Trophoblast cell (in vitro differentiated cells and primary cell): ENCODE measurements around the gene KRTAP9-7.

Experiments
- DNase-seq, 2 donors: peaks; one replicate each; pipeline ENCODE4 v3.0.0-alpha.2; 2016
- H2AFZ ChIP-seq: 2 replicates; pipeline ENCODE4 v1.6.1; 2013; ENCODE audit warnings: low read length, moderate library complexity, mild to moderate bottlenecking; ENCODE audit not compliant: insufficient read depth, poor library complexity
- H2AK5ac ChIP-seq: 2 replicates; pipeline ENCODE4 v1.6.1; 2013; ENCODE audit warnings: mild to moderate bottlenecking, low read length
- H2BK120ac ChIP-seq: 2 replicates; pipeline ENCODE4 v1.6.1; 2013; ENCODE audit warnings: low read length, mild to moderate bottlenecking, moderate library complexity; ENCODE audit not compliant: insufficient read depth, poor library complexity
- H2BK12ac ChIP-seq: 2 replicates; pipeline ENCODE4 v1.6.1; 2013; ENCODE audit warnings: mild to moderate bottlenecking, low read length, moderate library complexity
- H2BK5ac ChIP-seq: 2 replicates; pipeline ENCODE4 v1.6.1; 2013; ENCODE audit warnings: low read length, low read depth, moderate library complexity, mild to moderate bottlenecking; ENCODE audit not compliant: poor library complexity
- H3K14ac ChIP-seq: 2 replicates; pipeline ENCODE4 v1.6.1; 2013; ENCODE audit warnings: mild to moderate bottlenecking, low read length
- H3K18ac ChIP-seq: 2 replicates; pipeline ENCODE4 v1.6.1; 2013; ENCODE audit warnings: mild to moderate bottlenecking, low read length
- H3K23ac ChIP-seq: 2 replicates; pipeline ENCODE4 v1.6.1; 2013; ENCODE audit warnings: low read length
- H3K27ac ChIP-seq: 2 replicates; pipeline ENCODE4 v1.5.1; 2013; ENCODE audit warnings: low read depth, mild to moderate bottlenecking, inconsistent platforms, low read length, moderate library complexity
- H3K27me3 ChIP-seq: 2 replicates; pipeline ENCODE4 v1.6.1; 2013; ENCODE audit warnings: inconsistent platforms, mild to moderate bottlenecking, low read length, moderate library complexity; ENCODE audit not compliant: insufficient read depth
- H3K36me3 ChIP-seq, 2 experiments: 1 replicate in 1 of 2; 2 replicates in 1 of 2; pipeline ENCODE4 v1.6.1; 2013; ENCODE audit warnings: low read length in 2 of 2, mild to moderate bottlenecking in 2 of 2, moderate library complexity in 1 of 2; ENCODE audit not compliant: insufficient read depth in 2 of 2, control insufficient read depth in 1 of 2
- H3K4ac ChIP-seq: 2 replicates; pipeline ENCODE4 v1.6.1; 2013; ENCODE audit warnings: low read depth, mild to moderate bottlenecking, low read length, moderate library complexity
- H3K4me1 ChIP-seq, 2 experiments: 1 replicate in 1 of 2; 2 replicates in 1 of 2; pipeline ENCODE4 v1.6.1; 2013; ENCODE audit warnings: low read length in 2 of 2, mild to moderate bottlenecking in 2 of 2, moderate library complexity in 1 of 2; ENCODE audit not compliant: insufficient read depth in 2 of 2, control insufficient read depth in 1 of 2
- H3K4me2 ChIP-seq: 2 replicates; pipeline ENCODE4 v1.6.1; 2013; ENCODE audit warnings: inconsistent platforms, mild to moderate bottlenecking, low read length, moderate library complexity
- H3K4me3 ChIP-seq: 2 replicates; pipeline ENCODE4 v1.5.1; 2013; ENCODE audit warnings: mild to moderate bottlenecking, low read depth, low read length, inconsistent platforms
- H3K79me1 ChIP-seq: one replicate; pipeline ENCODE4 v1.6.1; 2013; ENCODE audit warnings: low read length
- H3K79me2 ChIP-seq: 2 replicates; pipeline ENCODE4 v1.6.1; 2013; ENCODE audit warnings: low read length, mild to moderate bottlenecking; ENCODE audit not compliant: control insufficient read depth, insufficient read depth, poor library complexity
- H3K9ac ChIP-seq: 2 replicates; pipeline ENCODE4 v1.6.1; 2013; ENCODE audit warnings: mild to moderate bottlenecking, low read length
- H3K9me3 ChIP-seq: 2 replicates; pipeline ENCODE4 v1.6.1; 2013; ENCODE audit warnings: low read depth, mild to moderate bottlenecking, control low read depth, inconsistent platforms, low read length; ENCODE audit not compliant: insufficient read depth
- H4K12ac ChIP-seq: 2 replicates; pipeline ENCODE4 v1.6.1; 2013; ENCODE audit warnings: low read depth, mild to moderate bottlenecking, low read length, moderate library complexity
- H4K8ac ChIP-seq: 2 replicates; pipeline ENCODE4 v1.6.1; 2013; ENCODE audit warnings: low read depth, mild to moderate bottlenecking, low read length, moderate library complexity
- H4K91ac ChIP-seq: one replicate; pipeline ENCODE4 v1.6.1; 2013; ENCODE audit warnings: low read depth, mild to moderate bottlenecking, low read length, moderate library complexity
- whole genome bisulfite sequencing: extraction: QIAGEN DNeasy Blood & Tissue Kit; methylation state at CpG from one replicate; pipeline ENCODE4 v1.1.7; 2013; ENCODE audit warnings: missing lambda C conversion rate; ENCODE audit not compliant: insufficient read length, insufficient coverage; ENCODE audit errors: extremely low coverage; 5-methylcytosine and 5-hydroxymethylcytosine counted together

The KRTAP9-7 gene

DNA sequence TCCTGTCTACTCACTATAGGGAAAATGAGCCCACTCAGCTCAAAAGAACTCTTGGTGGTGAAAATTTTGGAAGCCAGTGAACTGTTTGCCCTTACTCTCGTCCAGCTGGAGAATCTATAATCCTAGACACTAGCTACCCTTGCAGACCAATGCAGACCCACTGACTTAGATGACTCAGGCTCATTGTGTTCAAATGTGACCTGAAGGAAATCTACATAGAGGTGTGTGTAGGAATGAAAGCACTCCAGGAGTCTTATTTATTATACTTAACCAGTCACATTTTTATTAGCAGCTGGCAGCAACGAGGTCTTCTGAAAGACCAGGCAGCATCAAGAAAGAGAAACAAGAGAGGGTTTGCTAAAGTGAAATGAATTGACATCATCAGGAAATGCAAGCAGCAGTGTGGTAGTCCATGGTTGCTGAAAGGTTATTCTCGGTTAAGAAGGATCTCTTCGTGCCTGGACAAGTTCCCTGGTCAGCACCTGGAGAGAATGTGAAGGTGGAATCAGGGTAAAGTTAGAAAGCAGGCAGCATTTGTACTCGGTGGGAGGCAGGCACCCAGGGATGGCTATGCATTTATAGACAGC is 25.8 kb downstream of the KRTAP9-7 start:
- DNase-seq, result no peak
- Histone ChIP-seq H3K4me2 (no peak overlapping the region), H3K23ac (no peak overlapping the region), H2AK5ac (no peak overlapping the region), H3K4me1 (no peaks in the 10 kb centered on the region), H4K12ac (no peak overlapping the region), H3K14ac (no peak overlapping the region), H3K4me3 (no peak overlapping the region), H2BK120ac (no peak overlapping the region), H3K79me2 (no peaks in the 10 kb centered on the region), H4K91ac (no peak overlapping the region), H2AFZ (no peak overlapping the region), H3K9me3 (peaks cover 8% of the 10 kb centered on the region), H3K9ac (no peak overlapping the region), H3K4ac (no peak overlapping the region), H3K27me3 (no peaks in the 10 kb centered on the region), H4K8ac (no peak overlapping the region), H3K79me1 (no peaks in the 10 kb centered on the region), H3K27ac (no peak overlapping the region), H2BK5ac (no peak overlapping the region), H3K18ac (no peak overlapping the region), H3K36me3 (no peaks in the 10 kb centered on the region), H2BK12ac (no peak overlapping the region)
- no CpG with 5 or more reads among the region's 5 CpGs for WGBS

DNA sequence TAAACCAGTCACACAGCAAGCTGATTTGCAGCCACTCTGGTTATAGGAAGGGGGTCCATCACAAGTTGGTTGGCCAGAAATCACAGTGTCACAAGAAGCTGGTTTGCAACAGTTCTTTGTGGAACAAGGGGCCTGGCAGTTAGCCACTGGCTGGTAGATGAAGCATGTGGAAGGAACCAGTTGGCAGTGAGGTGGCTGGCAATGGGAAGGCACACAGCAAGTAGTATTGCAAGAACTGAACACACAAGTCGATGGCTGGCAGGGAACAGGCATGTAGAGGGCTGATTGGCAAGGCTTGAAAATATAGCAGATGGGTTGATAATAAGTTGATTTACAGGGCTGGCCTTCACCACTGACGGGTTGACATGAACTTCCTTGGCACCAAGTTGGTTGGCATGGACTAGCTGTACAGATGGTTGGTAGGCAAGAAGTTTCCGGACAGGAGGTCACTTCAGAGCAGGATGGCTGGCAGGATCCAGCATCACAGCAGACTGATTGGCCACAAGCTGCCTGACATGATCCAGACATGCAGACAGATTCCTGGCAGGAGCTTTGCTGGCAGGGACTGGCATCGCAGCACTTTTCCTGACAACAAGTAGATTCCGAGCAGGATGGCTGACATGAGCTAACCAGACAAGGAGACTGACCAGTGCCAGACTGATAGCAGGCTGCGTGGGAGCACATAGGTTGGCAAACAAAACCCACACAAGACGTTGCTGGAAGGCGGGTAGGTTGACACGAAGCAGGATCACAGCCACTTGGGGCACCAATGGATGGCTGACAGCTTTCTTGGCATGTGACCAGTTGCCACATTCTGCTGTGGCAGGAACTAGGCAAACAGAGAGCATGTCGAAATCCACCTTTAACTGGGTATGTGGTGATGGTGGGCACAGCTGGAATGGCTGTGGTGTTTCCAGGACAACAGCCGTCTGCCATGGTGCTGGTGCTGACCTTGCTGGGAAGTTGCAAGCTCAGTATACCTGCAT is 26.7 kb downstream of the KRTAP9-7 start, which contains the start of gene KRTAP29-1:
KRTAP29-1 (minus strand) TSS at position 936 of the 986 bp plus-strand sequence; CDS start at position 936, 0 bp downstream.
- no peak within 1 kb of the TSS for H3K23ac ChIP-seq
- H2BK12ac ChIP-seq, result no peak within 1 kb of the TSS
- no peak within 1 kb of the TSS for H2BK5ac ChIP-seq
- no peak within 1 kb of the TSS for H3K14ac ChIP-seq
- WGBS, result no CpG with 5 or more reads among the region's 11 CpGs
- H3K79me1 ChIP-seq, result no peaks in the 10 kb centered on the region
- H2BK120ac ChIP-seq, result no peak within 1 kb of the TSS
- H4K8ac ChIP-seq, result no peak within 1 kb of the TSS
- no peaks in the 10 kb centered on the region for H3K4me1 ChIP-seq
- no peak within 1 kb of the TSS for H3K4ac ChIP-seq
- H3K18ac ChIP-seq, result no peak within 1 kb of the TSS
- DNase-seq, result no peak
- H3K9me3 ChIP-seq, result peaks cover 8% of the 10 kb centered on the region
- H3K4me2 ChIP-seq, result no peak within 1 kb of the TSS
- no peak within 1 kb of the TSS for H2AK5ac ChIP-seq
- no peak within 1 kb of the TSS for H3K27ac ChIP-seq
- H3K4me3 ChIP-seq, result no peak within 1 kb of the TSS
- H2AFZ ChIP-seq, result no peak within 1 kb of the TSS
- H3K27me3 ChIP-seq, result no peaks in the 10 kb centered on the region
- no peak within 1 kb of the TSS for H3K9ac ChIP-seq
- no peaks in the 10 kb centered on the region for H3K79me2 ChIP-seq
- H3K36me3 ChIP-seq, result no peaks in the 10 kb centered on the region
- H4K12ac ChIP-seq, result no peak within 1 kb of the TSS
- H4K91ac ChIP-seq, result no peak within 1 kb of the TSS

DNA sequence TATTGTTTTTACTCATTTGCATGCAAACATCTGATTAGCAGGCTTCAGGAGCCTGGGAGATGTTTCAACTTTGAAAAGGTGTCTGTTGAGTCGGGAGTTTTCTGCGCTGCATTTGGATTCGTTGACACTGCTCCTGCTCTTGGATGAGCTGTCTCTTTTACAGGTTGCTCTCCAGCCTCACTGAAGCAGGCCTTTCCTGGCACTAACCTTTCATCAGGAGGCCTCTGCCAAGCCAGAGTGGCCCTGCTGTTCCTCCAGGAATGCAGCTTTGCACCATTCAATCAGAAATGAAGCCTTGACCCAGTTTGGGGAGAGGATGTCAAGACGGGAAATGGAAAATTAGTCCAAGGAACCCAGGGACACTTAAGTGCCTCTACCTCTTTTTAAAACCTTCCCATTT is 27.5 kb downstream of the KRTAP9-7 start:
- no CpG with 5 or more reads among the region's 4 CpGs for WGBS
- no peak overlapping the region for H3K14ac ChIP-seq
- H4K91ac ChIP-seq, result no peak overlapping the region

GRCh38 chr17:41304091-41304490 is 28.6 kb downstream of the KRTAP9-7 start:
- Histone ChIP-seq H3K27ac (no peak overlapping the region), H4K8ac (no peak overlapping the region), H3K79me1 (no peaks in the 10 kb centered on the region), H3K4ac (no peak overlapping the region), H3K4me1 (no peaks in the 10 kb centered on the region), H2AFZ (no peak overlapping the region), H3K18ac (no peak overlapping the region), H2BK120ac (no peak overlapping the region), H2BK12ac (no peak overlapping the region), H3K9me3 (peaks cover 3% of the 10 kb centered on the region), H2BK5ac (no peak overlapping the region), H3K4me2 (no peak overlapping the region), H3K36me3 (no peaks in the 10 kb centered on the region), H2AK5ac (no peak overlapping the region), H4K91ac (no peak overlapping the region), H3K79me2 (no peaks in the 10 kb centered on the region), H3K9ac (no peak overlapping the region), H3K14ac (no peak overlapping the region), H3K4me3 (no peak overlapping the region), H3K27me3 (no peaks in the 10 kb centered on the region), H4K12ac (no peak overlapping the region), H3K23ac (no peak overlapping the region)
- DNase-seq, result no peak
- no CpG with 5 or more reads among the region's 12 CpGs for WGBS

More for the DNA sequence above, 27.5 kb downstream of the KRTAP9-7 start:
- Histone ChIP-seq H3K4me1 (no peaks in the 10 kb centered on the region), H2AK5ac (no peak overlapping the region), H3K4me3 (no peak overlapping the region), H3K9ac (no peak overlapping the region), H2BK120ac (no peak overlapping the region), H3K79me1 (no peaks in the 10 kb centered on the region), H3K4ac (no peak overlapping the region), H4K12ac (no peak overlapping the region), H3K36me3 (no peaks in the 10 kb centered on the region), H3K27me3 (no peaks in the 10 kb centered on the region), H2BK5ac (no peak overlapping the region), H2AFZ (no peak overlapping the region), H3K18ac (no peak overlapping the region), H4K8ac (no peak overlapping the region), H3K23ac (no peak overlapping the region), H3K4me2 (no peak overlapping the region), H3K27ac (no peak overlapping the region), H2BK12ac (no peak overlapping the region), H3K79me2 (no peaks in the 10 kb centered on the region), H3K9me3 (peaks cover 8% of the 10 kb centered on the region)
- no peak for DNase-seq
